ENCODE measurements around the gene HEPH.
"Not testable (repeated sequence)": the region's sequence is repeated elsewhere in the genome, so short reads cannot be mapped to it uniquely, and the experiment has no call there.

The HEPH gene

DNA sequence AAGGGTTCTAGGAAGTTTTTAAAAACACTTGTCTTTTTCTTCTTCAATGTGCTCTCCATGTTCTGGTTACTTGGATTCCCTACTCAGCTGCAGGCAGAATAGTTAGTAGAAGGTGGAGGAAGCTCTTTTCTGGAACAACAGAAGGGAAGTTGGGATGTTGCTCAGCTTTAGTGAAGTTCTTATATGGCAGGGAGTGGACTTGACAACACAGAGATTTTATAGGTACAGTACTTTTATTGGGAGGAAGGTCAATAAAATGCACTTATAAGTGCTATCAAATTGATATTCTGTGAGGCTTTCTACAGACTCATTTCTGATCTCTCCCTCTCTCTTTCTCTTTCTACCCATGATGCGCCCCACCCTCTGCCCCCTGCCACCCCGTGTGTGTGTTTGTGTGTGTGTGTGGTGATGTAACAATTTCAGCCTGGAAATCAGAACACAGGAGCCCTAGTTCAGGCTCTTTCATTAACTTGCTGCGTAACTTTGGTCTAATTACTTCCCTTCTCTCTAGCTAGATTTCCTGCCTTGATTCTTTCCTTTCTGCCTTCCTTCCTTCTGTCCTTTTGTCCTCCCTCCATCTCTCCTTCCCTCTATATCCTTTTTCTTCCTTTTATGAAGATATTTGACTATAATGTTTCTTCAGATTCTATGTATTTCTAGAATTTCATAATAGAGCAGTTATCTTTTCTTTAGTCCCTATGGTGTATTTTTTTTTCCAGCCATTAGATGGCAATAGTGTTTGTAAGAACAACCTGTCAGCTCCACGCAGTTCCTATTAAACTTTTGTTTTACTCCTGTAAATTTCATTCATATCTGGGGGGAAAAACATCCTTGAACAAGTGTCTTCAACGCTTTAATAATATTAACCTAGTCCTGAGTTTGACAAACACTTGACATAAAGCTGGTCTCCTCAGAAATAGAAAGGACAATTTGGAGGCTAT is 37.1 kb downstream of the HEPH start:
- Histone ChIP-seq H3K36me3 (ENCODE audit: control insufficient read depth, insufficient read depth, low read length) (no peaks in the 10 kb centered on the region), H3K9me3 (ENCODE audit: control insufficient read depth, low read length) (no peaks in the 10 kb centered on the region)
- 90% methylated on average over 3 of the region's 5 CpGs; no CpG with 5 or more reads in 1 of the 2 experiments for WGBS, 2 experiments

DNA sequence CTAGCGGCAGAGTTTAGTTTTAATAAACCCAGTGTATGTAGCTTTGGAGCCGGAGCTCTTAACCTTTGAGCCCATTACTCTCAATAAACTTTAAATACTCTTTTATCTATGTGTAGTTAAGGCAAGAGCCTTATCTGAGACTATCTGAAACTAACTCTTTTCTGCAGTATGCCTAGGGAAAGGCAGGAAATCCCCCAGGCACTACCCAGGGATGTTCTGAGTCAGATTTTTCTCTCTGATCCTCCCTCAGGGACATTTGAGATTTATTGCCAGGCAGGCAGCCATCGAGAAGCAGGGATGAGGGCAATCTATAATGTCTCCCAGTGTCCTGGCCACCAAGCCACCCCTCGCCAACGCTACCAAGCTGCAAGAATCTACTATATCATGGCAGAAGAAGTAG is 39.1 kb downstream of the HEPH start:
- H3K27ac ChIP-seq (ENCODE audit: insufficient read depth, low read depth, low read length, poor library complexity, severe bottlenecking): no peak overlapping the region
- no peak overlapping the region for H3K4me3 ChIP-seq (ENCODE audit: insufficient read depth, low read depth, low read length)
- 93 to 100% methylated on average over 2 to 4 of the region's 5 CpGs for WGBS, 2 experiments

More for the DNA sequence above, 37.1 kb downstream of the HEPH start:
- Histone ChIP-seq H3K4me3 (ENCODE audit: insufficient read depth, low read depth, low read length) (no peak overlapping the region), H3K4me1 (ENCODE audit: control insufficient read depth, insufficient read depth, low read length) (no peaks in the 10 kb centered on the region), H3K27me3 (ENCODE audit: control insufficient read depth, insufficient read depth, low read length, poor library complexity, severe bottlenecking) (no peaks in the 10 kb centered on the region), H3K27ac (ENCODE audit: insufficient read depth, low read depth, low read length, poor library complexity, severe bottlenecking) (no peak overlapping the region)

DNA sequence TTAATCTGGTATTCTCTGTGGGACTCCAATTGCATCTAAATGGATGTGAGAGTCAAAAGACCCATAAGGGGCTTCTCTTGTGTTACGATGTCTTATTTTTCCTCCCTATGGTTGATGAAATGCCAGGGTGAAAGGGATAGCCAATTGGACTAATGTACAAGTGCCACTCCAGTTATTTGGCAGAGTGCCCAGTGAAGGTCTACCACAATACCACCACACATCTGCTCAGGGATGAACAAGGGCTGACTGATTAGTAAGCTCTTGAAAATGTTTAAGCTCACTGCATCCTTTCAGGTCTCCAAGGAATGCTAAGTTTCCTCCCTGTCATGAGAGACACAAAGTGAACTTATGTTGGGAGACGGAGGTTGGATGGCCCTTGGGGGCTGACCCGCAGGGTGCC is 57.8 kb downstream of the HEPH start:
- no peak overlapping the region for H3K4me3 ChIP-seq (ENCODE audit: insufficient read depth, low read depth, low read length)
- H3K27ac ChIP-seq (ENCODE audit: insufficient read depth, low read depth, low read length, poor library complexity, severe bottlenecking): no peak overlapping the region
- WGBS, 2 experiments: 95 to 97% methylated on average over 3 of the region's 3 CpGs

More for the DNA sequence above, 39.1 kb downstream of the HEPH start:
- no peaks in the 10 kb centered on the region for H3K4me1 ChIP-seq (ENCODE audit: control insufficient read depth, insufficient read depth, low read length)
- no peaks in the 10 kb centered on the region for H3K9me3 ChIP-seq (ENCODE audit: control insufficient read depth, low read length)
- H3K27me3 ChIP-seq (ENCODE audit: control insufficient read depth, insufficient read depth, low read length, poor library complexity, severe bottlenecking): no peaks in the 10 kb centered on the region
- H3K36me3 ChIP-seq (ENCODE audit: control insufficient read depth, insufficient read depth, low read length): no peaks in the 10 kb centered on the region

DNA sequence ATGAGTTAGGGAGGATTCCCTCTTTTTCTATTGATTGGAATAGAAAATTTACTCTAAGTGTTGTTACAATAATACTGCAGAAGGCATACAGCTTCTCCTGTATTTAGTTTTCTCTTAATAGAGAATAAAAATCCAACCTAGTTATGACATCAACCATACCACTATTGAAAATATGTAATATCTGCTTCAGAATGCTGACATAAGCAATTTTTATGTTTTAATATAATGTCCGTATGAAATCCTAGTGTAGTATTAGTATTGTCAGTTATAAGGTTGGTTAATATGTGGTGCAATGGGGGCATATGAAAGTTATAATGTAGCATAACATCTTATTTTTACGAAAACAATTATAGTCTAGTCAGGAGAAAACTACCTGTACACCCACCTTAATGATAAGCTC is 68.2 kb downstream of the HEPH start:
- no peaks in the 10 kb centered on the region for H3K27me3 ChIP-seq (ENCODE audit: control insufficient read depth, insufficient read depth, low read length, poor library complexity, severe bottlenecking)
- no peaks in the 10 kb centered on the region for H3K9me3 ChIP-seq (ENCODE audit: control insufficient read depth, low read length)
- no peak overlapping the region for H3K27ac ChIP-seq (ENCODE audit: insufficient read depth, low read depth, low read length, poor library complexity, severe bottlenecking)
- no CpG with 5 or more reads among the region's 2 CpGs for WGBS, 2 experiments
- no peaks in the 10 kb centered on the region for H3K36me3 ChIP-seq (ENCODE audit: control insufficient read depth, insufficient read depth, low read length)
- no peak overlapping the region for H3K4me3 ChIP-seq (ENCODE audit: insufficient read depth, low read depth, low read length)
- no peaks in the 10 kb centered on the region for H3K4me1 ChIP-seq (ENCODE audit: control insufficient read depth, insufficient read depth, low read length)

More for the DNA sequence above, 57.8 kb downstream of the HEPH start:
- Histone ChIP-seq H3K9me3 (ENCODE audit: control insufficient read depth, low read length) (no peaks in the 10 kb centered on the region), H3K27me3 (ENCODE audit: control insufficient read depth, insufficient read depth, low read length, poor library complexity, severe bottlenecking) (no peaks in the 10 kb centered on the region), H3K36me3 (ENCODE audit: control insufficient read depth, insufficient read depth, low read length) (peaks cover 5% of the 10 kb centered on the region), H3K4me1 (ENCODE audit: control insufficient read depth, insufficient read depth, low read length) (no peaks in the 10 kb centered on the region)

DNA sequence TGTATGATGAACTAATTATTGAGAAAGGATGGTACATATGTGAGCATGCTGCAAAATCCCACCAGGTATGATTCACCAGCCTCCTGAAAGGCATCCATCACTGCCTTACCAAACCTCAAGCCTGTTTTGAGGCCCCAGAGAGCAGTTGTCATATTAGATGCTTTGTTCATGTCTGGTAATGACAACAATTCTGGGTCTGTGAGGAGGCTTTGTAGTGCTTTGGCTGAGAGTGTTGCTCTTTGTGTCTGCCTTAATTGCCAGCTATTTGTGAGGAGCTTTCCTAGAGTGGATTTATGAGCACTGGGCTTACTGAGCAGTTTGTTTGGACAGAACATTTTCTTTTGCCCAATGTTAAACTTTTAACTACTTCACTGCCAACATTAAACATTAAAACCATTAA is 69.2 kb downstream of the HEPH start:
- H3K4me1 ChIP-seq (ENCODE audit: control insufficient read depth, insufficient read depth, low read length): no peaks in the 10 kb centered on the region
- no peak overlapping the region for H3K4me3 ChIP-seq (ENCODE audit: insufficient read depth, low read depth, low read length)
- H3K27ac ChIP-seq (ENCODE audit: insufficient read depth, low read depth, low read length, poor library complexity, severe bottlenecking): no peak overlapping the region
- no peaks in the 10 kb centered on the region for H3K36me3 ChIP-seq (ENCODE audit: control insufficient read depth, insufficient read depth, low read length)
- no peaks in the 10 kb centered on the region for H3K27me3 ChIP-seq (ENCODE audit: control insufficient read depth, insufficient read depth, low read length, poor library complexity, severe bottlenecking)
- H3K9me3 ChIP-seq (ENCODE audit: control insufficient read depth, low read length): no peaks in the 10 kb centered on the region

DNA sequence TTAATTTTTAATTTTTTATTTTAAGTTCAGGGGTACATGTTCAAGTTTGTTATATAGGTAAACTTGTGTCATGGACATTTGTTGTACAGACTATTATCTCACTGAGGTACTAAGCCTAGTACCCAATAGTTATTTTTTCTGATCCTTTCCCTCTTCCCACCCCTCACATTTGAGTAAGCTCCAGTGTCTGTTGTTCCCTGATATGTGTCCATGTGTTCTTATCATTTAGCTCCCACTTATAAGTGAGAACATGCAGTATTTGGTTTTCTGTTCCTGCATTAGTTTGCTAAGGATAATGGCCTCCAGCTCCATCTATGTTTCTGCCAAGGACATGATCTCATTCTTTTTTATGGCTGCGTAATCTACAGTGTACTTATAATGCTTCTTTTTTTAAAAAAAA is 69.9 kb downstream of the HEPH start:
- H3K9me3 ChIP-seq (ENCODE audit: control insufficient read depth, low read length); H3K4me1 ChIP-seq (ENCODE audit: control insufficient read depth, insufficient read depth, low read length); H3K4me3 ChIP-seq (ENCODE audit: insufficient read depth, low read depth, low read length); H3K27me3 ChIP-seq (ENCODE audit: control insufficient read depth, insufficient read depth, low read length, poor library complexity, severe bottlenecking); H3K27ac ChIP-seq (ENCODE audit: insufficient read depth, low read depth, low read length, poor library complexity, severe bottlenecking); H3K36me3 ChIP-seq (ENCODE audit: control insufficient read depth, insufficient read depth, low read length): not testable (repeated sequence)
- no CpG with 5 or more reads among the region's 1 CpG for WGBS, 2 experiments

DNA sequence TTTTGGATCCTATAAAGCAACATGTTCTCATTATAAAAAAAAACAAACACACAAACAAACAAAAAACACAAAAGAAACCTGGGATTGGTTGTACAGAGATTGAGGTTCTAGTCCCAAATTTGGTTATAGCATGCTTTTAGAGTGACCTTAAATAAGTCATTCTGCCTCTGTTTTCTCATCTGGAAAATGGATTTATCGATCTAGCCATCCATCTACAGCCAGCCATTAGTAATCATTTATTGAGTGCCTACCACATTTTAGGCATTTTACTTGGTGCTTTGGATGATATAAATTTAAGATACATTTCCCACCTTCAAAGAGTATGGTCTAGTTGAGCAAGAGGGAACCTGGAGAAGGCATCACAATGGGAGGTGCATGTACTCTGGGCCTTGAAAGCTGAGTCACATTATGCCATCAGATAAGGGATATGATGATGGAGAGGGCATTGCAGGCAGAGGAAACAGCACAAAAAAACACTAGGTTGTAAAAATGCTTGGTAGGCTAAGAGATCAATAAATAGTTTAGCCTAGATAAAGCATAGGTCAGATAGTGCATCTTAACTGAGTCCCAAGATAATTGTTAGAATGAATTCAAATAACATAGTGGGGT is 91.4 kb downstream of the HEPH start:
- Histone ChIP-seq H3K27me3 (ENCODE audit: control insufficient read depth, insufficient read depth, low read length, poor library complexity, severe bottlenecking) (no peaks in the 10 kb centered on the region), H3K4me3 (ENCODE audit: insufficient read depth, low read depth, low read length) (no peak overlapping the region), H3K36me3 (ENCODE audit: control insufficient read depth, insufficient read depth, low read length) (no peaks in the 10 kb centered on the region), H3K27ac (ENCODE audit: insufficient read depth, low read depth, low read length, poor library complexity, severe bottlenecking) (no peak overlapping the region), H3K4me1 (ENCODE audit: control insufficient read depth, insufficient read depth, low read length) (no peaks in the 10 kb centered on the region), H3K9me3 (ENCODE audit: control insufficient read depth, low read length) (no peaks in the 10 kb centered on the region)
- WGBS, 2 experiments: 100% methylated on average over 1 of the region's 1 CpG; no CpG with 5 or more reads in 1 of the 2 experiments

DNA sequence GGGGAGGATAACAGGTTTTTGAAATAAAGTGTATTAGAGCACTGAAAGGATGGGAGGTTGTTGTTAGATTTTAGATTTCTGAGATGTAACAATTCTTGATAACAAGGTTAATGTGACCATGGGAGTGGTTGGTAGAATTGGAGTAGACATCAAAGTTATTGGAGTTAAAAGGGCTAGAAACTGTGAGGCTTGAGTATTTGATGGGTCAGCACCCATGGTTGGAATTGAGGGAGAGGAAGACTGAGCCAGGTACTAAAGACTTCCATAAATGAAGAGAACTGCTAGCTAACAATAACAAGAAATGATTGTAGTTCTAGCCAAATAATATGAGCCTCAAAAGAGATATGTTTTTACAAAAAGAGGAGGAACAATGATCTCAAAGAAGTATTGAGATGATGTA is 98.8 kb downstream of the HEPH start:
- H3K27ac ChIP-seq (ENCODE audit: insufficient read depth, low read depth, low read length, poor library complexity, severe bottlenecking): no peak overlapping the region
- peaks cover 24% of the 10 kb centered on the region for H3K36me3 ChIP-seq (ENCODE audit: control insufficient read depth, insufficient read depth, low read length)
- no peaks in the 10 kb centered on the region for H3K27me3 ChIP-seq (ENCODE audit: control insufficient read depth, insufficient read depth, low read length, poor library complexity, severe bottlenecking)
- no peak overlapping the region for H3K4me3 ChIP-seq (ENCODE audit: insufficient read depth, low read depth, low read length)
- H3K9me3 ChIP-seq (ENCODE audit: control insufficient read depth, low read length): no peaks in the 10 kb centered on the region
- H3K4me1 ChIP-seq (ENCODE audit: control insufficient read depth, insufficient read depth, low read length): no peaks in the 10 kb centered on the region

Measured in ectodermal cell (in vitro differentiated cells).